HG03575 (cell line): ENCODE data around the gene AOPEP.

Experiments
- ATAC-seq: cut with Tn5 transposase; IDR thresholded peaks from one replicate; pipeline ENCODE4 v1.9.1; 2021; ENCODE audit not compliant: unreplicated experiment, insufficient number of reproducible peaks, low FRiP score; ENCODE audit errors: extremely low read depth

The AOPEP gene

DNA sequence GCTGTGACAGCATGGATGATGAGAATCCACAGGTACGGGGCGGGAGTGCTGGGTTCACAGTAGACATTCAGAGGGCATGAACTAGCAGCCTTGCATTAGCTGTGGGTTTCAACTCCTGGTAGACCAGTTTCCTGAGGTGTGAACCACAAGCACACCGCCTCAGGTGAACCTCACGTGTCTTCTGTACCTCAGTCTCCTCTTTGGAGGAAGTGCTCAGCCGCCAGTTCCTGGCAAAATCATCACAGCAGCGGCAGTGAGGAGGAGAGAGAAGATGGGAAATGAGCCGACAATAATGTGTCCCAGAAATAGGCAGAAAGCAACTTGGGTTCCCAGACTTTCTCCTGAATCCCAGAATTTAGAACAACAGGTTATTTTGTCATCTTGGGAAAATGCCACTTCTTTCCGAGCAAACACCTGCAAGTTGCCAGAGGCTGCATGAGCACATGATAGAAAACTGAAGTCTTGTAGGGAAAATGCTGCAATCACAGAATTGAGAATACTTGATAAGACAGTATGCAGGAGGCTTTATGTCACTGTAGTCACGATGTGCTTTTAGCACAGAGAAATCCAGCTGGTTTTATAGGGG is 258.5 kb downstream of the AOPEP start:
- no peak for ATAC-seq

DNA sequence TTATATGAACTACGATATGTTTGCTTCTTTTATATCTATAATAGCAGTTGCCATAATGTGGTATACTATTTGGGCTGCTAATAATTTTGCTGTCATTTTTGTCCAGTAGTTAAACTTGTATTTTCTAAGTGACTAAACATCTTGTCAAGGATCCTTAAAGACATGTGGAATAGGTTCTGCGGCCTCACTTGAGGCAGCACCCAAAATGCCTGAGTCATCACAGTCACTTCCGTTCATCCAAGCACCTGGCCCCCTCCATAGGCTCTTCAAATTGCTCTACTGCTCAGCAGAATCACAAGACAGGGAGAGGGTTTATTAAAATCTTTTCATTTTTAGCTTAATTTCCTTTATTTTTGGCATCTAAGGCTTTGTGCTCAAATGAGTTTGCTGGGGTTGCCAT is 259.1 kb downstream of the AOPEP start:
- no peak for ATAC-seq

DNA sequence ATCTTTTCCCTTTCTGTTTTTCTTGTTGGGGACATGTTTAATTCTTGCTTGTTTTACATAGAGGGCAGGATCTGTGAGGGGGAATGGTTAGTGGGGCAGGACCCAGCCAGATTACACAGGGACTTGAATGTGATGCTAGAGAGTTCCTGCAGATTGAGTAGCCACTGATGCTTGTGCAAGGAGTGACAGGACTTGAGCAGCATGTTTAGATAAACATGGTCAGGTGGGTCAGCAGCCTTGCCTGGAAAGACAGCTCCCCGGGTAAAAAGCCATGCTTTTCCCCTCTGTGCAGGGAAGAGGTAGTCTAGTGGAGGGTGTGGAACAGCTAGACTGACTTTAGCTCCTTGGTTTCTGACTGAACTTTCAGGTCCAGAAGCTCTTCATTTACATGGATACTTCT is 261.2 kb downstream of the AOPEP start:
- no peak for ATAC-seq

DNA sequence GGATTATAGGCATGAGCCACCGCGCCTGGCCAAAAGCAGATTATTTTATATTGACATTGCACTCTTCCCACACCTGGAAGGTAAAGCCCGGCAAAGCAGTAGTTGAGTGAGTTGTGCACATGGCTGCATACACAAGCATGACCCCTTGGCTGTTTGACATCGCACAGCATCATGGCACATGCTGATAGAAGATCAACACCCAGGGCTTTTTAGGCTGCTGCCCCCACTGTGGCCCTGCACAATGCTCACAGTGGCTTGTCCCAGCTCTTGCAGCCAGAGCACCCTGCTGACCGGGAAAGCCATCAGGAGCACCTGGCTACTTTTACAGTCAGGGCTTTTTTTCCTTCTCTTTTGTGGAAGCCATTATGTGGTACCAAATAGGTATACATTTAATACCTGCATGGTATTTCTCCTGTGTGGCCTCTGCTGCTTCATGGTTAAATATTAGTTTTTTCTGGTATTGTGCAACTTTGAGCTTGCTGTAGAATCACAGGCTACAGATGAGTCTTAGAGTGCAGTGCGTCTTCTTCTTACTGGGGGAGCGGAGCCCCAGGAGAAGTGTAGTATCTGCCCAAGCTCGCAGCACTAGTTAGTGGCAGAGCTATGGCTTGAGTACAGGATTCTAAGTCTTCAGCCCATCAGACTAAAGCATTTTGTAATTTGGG is 264.5 kb downstream of the AOPEP start:
- ATAC-seq = no peak

DNA sequence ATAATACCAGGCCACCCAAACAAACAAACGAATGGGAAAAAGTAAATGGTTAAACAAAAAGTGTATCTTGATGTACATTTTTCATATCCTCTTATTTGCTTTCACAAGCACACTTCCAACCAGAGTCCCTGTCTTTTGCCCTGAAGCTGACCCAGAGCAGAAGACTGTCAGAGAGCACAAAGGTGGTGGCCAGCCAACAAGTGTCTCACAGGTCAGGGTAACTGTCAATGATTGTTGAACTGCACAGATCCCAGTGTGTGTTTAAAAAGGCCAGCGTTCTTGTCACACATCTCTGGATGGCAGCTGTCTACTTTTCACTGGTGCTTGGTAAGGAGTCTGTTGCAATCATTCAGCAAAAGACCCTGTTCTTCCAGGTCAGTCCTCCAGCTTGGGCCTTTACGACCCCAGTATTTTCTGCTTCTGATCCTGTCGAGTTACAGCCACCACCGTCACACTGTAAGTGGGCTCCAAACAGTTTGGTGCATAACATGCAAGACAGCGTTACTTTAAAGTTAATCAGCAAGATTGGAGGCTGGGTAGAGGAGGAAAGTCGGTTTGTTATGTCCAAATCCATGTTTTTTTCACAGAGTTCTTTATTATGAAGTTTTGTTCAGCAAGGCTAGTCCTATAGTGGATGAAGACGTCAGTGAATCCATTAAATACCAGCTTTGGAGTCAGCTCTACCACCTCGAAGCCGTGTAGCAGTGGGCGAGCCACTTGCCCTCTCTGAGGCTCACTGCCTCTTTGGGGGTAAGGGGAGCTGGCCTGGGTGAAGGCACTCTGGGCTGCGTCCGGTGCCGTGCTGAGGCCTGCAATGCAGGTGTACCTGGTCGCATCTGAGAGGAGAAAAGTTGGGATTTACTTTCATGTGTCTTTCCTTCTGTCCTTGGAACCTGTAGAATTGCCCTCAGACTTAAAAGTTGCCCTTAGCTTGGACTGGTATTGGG is 265.7 kb downstream of the AOPEP start:
- ATAC-seq = no peak

DNA sequence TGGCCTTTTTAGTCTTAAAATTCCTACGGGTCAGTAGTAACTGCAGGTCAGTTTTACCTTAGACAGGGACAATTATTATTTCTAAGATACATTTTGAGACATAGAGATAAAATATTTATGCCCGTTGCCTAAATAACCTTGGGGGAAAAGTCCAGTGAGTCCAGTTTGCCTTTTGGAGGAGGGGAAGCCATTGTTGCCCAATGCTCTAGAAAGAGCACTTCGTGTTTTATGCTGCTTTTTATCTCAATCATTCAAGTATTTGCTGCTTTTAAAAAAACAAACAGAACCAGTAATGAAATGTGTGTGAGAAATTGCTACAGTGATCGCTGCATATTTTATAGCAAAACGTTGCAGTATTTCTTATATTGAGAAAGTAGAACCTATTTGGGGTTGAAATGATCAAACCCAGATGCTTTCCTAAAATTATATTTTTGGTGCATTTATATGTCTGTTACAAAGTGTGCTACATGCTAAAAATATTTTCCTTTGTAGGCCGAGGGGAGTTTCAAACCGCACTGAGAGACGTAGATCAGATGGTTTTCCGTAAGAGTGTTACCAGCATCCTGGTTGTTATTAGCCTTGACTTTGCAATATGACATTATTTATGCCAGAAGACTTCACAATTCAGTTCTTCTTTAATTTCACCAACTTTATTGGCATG is 266.8 kb downstream of the AOPEP start:
- no peak for ATAC-seq

DNA sequence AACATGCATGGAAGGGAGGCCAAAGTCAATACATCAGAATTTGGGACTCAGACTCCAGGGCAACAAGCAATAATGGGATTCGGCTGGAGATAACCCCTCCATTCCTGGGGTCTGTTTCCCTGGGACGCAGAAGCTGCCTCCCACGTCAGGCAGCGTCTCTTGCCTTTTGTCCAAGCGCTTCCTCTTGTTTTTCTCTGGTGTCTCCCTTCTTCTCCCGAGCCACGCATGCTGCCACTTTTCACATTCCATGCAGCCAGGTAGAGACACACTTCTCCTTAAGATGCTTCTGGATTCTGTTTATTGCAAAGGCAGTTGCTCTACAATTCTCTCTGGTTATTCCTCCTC is 267.3 kb downstream of the AOPEP start:
- ATAC-seq = no peak

DNA sequence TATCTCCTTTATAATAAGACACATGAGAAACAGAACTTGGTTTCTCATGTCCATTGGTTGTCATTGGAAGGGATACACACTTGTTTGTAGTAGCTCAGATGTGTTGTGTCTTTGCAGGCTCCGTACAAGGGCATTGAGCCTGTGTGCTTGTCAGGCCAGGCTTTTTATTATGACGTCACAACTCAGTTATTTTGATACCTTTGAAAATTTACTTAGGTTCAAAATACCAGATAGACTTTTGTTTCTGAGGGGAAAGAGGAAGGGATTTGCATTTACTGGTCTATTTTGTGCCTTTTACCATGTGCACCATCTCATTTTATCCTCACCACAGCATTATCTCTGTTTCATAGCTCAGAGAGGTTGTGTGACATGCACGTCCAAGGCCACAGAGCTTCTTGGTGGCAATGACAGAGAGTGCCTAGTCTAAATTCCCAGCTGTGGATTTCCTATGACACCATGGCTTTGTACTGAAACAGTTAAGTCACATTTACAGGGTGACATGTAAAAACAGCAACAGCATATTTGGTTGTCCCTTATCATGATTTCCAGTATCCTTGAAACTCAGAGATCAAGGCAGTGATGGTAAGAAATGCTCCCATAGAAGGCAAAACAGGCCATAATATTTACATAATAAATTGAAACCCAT is 268.7 kb downstream of the AOPEP start:
- no peak for ATAC-seq

DNA sequence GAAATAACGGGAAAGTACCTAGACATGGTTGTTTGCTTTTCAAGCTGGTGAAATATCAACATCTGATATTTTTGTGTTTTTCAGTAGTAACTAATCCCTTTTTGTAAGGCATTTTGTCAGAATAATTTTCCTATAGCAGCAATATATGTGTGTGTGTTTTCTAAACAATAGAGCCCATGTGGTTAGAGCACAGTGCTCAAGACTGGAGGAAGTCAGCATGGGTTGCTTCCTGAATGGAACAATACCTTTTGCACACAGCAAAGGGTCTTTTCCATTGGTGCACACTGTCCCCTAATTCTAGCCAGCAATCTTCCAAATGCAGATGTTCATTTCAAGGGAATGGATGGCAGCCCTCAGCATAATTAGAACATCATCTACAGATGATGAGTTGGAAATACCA is 270.1 kb downstream of the AOPEP start:
- no peak for ATAC-seq

DNA sequence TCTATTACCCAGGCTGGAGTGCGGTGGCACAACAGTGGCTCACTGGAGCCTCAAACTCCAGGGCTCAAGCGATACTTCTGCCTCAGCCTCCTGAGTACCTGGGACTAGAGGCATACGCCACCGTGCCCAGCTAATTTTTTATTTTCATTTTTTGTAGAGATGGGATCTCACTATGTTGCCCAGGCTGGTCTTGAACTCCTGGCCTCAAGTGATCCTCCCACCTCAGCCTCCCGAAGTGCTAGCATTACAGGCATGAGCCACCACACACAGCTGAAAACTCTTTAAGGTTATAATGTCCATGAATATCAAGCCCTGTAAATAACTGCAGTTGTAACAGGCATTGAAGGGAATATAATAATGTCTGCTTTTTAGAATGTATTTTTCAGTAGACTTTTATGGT is 271.2 kb downstream of the AOPEP start:
- no peak for ATAC-seq

DNA sequence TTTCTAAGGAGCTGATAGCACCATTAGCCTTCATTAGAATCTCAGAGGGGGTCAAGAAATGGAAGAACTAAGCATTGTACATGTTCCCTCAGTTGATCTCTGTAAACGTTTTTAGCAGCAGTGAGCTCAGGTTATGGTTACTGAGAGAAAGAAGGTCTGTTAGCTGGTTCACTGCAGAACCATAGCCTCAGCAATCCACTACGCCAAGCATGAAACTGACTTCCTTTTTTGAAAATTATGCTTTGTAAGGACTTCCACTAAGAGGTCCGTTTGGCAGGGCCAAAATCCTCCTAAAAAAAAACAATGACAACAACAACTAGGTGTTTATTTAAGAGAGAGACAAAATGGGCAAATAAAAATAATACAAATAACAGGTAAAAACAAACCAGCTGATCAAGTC is 273.3 kb downstream of the AOPEP start:
- no peak for ATAC-seq

DNA sequence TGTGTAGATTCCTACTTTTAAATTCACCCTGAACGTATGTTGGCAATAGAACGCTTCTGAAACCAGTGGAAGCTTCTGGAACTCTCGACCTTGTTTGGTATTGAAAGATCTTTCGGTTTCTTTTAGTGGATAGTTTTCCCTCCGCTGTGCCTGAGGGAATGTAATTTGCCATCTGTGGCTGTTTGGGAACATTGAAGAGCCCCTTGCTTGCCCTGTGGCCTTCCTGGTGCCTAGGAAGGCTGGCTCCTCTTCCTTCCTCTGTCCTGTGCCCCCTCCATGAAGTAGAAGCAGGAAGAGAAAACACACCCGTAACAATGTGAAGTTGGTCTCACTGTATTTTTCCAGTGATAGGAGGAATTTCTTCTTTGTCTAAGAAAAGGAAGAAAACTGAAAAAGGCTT is 274.3 kb downstream of the AOPEP start:
- ATAC-seq = no peak

DNA sequence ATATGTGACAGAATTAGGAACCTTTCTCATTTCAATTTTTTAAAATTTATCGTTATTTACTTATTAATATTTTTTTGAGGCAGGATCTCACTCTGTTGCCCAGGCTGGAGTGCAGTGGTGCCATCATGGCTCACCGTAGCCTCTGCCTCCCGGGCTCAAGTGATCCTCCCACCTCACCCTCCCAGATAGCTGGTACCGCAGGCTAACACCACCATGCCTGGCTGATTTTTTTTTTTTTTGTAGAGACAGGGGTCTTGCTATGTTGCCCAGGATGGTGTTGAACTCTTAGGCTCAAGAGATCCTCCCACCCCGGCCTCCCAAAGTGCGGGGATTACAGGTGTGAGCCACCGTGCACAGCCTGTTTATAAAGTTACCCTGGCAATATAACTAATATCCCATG is 275.2 kb downstream of the AOPEP start:
- ATAC-seq = no peak

DNA sequence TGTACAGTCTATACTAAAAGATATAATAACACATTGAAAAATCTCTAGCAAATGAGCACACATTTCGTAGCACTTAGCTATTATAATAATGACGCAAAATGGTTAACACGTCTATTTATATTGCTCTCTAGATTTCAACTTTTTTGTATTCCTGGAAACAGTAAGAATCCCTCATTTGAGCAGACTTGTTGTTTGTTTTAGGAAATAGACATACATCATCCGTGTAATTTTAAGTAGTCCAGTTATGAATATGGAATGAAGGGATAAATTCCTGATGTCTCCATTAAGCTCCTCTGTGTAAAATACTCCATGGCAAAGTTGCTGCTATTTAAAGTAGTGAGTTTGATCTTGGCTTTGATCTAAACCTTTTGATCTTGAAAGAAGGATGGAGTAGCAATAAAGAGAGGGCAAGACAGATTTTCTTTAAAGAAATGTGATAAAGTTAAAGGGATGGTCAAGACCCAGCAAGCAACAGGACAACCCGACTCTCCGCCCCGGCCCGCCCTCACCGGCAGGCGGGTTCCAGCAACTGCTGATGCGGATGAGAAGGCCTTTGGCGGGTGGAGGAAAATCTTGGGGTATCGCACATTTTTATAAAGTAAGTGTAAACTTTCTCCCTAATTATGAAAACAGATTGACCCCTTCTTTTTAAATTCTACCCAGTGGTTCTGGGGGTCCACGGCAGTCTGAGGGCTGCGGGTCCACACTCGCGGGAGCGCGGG is 277.4 kb downstream of the AOPEP start:
- no peak for ATAC-seq

DNA sequence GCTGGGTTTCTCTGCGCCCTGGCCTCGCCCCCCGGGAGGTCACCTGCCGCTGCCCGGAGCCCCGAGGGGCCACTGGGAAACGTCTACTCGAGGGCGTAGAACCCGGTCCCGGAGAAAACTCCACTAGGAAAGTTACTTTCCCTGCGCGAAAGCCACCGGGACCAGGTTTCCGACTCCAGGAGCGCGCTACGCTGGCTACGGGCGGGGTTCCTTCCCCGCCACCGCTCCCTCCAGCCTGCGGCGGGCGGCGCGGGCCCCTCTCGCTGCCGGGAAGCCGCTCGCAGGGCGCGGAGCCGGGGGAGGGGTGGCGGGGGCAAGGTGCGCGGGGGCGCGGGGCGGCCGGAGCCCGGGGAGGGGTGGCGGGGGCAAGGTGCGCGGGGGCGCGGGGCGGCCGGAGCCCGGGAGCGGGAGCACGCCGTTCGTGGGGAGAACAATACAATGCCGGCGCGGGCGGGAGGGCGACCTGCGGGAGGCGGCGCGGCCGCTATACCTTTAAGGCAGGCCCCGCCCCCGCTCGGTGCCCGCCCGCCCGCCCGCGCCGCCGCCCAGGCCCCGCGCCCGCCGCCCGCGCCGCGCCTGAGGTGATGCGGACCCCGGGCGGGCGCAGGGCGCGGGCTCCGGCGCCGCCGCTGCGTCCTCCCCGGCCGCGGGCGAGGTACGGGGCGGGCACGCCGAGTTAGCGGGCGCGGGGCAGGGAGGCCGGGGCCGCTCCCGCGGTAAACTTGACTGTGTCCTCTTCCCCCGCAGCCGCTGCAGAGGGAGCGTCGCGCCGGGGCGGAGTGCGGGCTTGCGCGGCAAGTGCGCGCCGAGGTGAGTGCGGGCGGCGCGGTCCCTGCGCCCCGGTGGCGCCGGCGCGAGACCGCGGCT is 278.1 kb downstream of the AOPEP start:
- no peak for ATAC-seq

DNA sequence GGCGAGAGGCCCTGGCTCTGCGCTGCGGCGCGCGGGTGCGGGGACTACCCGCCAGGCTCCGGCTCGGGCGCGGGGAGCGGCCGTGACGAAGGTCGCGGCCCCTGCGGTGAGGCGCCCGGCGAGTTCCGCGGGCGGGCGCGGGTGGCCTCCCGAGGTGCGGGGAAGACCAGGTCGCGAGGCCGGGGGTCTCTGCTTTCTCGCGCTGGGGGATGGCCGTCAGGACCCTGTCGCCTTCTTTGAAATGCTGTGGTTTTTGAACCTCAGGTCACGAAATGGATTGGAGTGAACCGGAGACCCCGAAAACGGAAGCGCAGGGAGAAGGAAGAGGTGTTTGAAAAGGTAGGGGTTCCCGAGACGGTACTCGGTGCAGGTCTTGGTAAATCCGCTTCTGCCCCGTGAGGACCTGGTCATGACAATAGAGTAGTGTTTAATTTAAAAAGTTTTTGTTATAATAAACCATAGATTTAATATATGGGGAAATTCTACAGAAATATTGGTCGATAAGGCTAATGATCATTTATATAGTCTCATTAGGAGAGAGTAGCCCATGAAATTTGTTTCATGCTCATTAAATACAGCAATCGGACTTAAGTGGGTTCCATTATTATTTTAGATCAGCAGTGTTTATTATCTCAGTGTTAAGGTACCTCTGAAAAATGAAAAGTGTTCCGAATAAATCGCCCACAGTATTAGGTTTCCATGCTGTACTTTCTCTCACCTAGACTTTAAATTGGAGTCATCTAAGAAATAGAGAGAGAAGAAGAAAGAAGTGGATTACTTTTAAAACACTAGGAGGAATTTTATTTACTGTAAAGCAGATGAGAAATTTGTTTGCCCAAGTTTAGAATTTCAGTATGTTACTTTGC is 279.0 kb downstream of the AOPEP start:
- no peak for ATAC-seq
